GM18861 (cell line): ENCODE measurements around the gene MARK3.
"Not testable (repeated sequence)": the region's sequence is repeated elsewhere in the genome, so short reads cannot be mapped to it uniquely, and the experiment has no call there.

Source experiments
- ATAC-seq: cut with Tn5 transposase; IDR thresholded peaks from one replicate; pipeline ENCODE4 v1.9.1; 2021; ENCODE audit not compliant: unreplicated experiment

The MARK3 gene

DNA sequence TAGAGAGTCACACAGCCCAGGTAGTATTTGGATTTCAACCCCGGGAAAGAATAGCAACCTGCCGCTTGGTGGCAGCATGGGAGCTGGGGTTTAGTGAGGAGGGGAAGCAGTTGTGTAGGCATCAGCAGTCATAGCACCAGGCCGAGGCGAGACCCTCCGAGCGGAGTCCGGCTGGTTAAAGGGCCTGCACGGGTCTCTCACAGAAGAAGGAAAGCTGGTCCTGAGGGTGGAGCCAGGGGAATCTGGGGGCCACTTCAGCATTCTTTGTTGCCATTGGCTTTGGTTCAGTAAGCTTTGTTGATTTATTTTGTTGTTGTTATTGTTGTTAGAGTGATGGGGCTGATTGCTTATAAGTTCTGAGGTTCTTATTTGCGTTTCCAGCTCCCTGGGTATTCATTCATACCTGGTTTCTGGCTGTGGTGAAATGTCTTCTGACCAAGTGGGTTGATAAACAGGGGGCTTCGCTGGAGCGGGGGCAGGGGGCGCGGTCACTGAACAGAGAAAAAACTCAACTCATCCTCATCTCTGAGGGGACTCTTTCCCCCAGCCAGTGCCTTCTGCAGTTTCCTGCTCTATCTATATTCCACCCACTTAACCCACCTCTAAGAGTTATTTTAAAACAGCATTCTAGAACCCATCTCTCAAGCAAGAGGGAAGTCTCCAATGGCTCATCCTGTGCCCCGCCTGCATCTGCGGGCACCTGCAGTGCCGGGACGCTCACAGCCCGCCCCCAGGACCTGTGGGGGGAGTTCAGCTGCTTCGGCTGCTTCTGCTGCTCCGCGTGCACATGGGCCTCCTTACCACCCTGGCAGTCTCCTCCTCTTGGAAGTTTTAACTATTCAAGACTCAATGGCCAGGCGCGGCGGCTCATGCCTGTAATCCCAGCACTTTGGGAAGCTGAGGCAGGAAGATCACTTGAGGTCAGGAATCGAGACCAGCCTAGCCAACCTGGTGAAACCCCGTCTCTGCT lies 125.8 kb downstream of the MARK3 start:
- ATAC-seq: no peak

GRCh38 chr14:103512180-103512579 lies 127.0 kb downstream of the MARK3 start:
- ATAC-seq: not testable (repeated sequence)

DNA sequence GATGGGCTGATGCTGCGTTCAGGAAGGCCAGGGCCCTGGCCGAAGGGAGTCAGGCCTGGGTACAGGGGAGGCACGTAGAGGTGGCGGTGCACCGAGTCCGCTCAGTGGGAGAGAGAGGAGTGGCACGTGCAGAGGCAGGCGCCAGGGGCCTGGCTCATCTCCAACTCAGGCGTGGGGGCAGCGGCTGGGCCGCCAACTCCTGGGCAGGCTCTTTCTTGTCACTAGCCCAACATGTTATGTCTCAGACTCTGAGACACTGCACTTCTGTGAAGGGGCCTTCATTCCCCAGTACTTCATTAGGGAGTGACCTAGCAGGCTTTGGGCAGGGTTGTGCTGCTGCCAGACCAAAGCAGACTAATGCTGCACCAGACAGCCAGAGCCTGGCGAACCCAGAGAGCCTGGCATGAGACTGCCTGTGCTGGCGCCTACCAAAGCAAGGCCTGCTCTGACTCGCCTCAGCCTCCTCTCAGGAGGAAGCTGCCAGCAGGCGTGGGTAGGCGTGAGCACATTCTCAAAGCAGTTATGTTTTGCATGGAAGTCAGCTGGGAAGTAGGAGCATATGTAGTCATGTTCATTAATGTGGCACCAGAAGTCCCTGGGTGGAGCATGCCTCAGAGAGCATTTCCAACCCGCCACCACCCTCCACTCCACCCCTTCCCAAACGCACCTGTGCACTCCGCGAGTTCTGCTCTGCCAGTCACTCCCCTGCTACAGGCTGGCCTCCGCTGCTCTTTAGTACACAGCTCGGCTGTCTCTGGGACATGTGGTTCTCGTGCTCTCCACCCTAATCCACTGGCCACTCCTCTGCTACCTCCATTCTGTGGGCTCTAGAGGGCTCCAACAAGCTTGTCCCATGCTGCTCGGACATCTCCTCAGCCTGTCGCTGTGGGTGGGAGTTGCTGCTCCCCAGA lies 127.7 kb downstream of the MARK3 start:
- no peak for ATAC-seq

GRCh38 chr14:103514596-103515421 lies 129.6 kb downstream of the MARK3 start:
- no peak for ATAC-seq

DNA sequence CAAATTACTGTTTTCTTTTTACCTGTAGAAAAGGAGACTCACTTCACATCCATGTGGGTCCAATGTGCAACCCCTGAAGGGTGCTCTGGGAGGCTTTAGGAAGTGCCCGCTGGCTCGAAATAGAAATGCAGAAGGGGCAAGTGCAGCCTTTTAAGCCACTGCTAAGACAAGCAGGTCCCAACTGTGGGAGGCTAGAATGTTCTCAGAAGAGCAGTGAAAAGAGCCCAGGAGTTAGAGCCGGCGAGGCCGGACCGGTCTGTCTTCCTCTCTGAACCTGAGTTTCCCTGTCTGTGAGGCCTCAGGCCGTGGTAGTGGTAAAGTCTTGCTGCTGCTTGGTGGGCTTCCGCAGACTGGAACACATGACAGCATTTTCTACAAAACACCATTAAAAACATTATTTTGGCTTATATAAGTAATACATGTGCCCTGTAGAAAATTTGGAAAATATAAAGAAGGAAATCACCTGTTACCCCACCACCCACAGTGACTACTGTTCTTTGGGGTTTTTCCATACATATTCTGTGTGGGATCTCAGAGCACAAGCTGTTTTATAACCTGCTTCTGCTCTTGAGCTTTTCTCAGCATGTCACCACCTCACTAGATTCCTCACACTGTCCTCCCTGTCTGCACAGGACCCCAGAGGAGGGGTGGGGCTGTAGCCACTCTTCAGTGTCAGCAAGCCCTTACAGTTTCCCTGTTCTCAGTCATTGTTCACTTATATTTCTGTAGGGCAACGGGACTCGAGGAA lies 131.4 kb downstream of the MARK3 start:
- ATAC-seq: no peak

GRCh38 chr14:103517174-103517566 lies 132.0 kb downstream of the MARK3 start:
- no peak for ATAC-seq

- no peak for ATAC-seq
Observed at GRCh38 chr14:103517721-103518421, 132.7 kb downstream of the MARK3 start.

DNA sequence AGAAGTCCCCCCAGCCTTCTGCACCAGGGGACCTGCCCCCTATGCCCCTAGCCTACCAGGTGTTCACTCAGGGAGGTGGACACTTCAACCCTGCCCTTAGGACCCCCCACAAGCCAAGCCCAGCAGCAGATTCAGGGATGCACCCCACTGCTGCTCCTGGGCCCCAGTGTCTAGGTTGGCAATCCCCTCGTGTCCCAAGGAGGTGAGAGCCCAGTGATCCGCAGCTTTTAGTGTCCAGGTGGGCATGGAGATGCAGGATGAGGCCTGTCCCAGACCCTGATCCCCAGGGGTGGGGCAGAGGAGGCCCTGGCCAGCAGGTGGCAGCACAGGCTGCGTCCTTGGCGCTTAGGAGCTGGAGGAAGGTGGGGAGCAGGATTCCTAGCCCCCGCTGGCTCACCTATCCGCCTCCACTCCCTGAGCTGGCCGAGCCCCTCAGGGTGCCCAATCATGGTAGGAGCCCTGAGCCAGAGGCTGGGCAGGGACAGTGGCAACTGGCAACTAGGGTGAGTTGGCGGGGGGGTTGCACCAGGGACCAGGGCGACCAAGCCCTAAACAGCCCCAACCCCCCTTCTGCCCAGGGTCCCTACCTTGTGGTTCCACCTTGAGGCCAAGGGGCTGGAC lies 133.3 kb downstream of the MARK3 start:
- ATAC-seq: no peak

DNA sequence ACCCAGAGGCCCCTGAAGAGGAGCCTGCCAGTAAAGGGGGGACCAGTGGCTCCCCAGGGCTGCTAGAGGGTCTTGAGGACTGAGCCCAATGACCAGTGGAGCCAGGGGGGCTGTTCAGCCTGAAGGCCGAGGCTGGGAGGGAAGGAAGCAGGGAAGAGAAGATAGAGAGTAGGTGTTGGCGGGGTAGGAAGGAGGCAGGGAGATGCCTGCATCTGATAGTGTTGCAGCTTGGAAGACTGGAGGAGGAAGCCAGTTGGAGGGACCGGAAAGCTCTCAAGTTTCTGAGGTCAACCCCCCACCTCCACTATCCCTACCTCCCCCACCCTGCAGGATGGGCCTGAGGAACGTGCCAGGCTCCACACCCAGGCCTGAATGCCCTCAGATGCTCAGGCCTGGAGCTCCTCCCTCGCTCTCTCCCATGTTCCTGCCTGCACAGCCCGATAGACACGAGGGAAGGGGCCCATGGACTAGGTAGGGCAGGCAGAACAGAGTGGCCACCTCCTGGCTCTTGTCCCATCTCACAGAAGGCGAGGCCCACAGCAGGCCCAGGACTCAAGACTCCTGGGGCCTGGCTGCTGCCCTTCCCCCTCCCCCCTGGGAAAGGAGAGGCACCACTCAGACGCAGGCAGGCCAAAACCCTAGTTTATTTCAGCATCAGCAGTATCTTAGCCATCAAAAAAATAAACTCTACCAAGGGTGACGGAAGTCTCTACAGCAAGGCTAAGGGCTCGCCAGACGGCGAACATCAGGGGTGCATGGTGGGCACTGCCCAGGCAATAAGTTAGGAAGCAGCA lies 134.0 kb downstream of the MARK3 start:
- ATAC-seq: no peak

- no peak for ATAC-seq
Observed at GRCh38 chr14:103519837-103520212, 134.6 kb downstream of the MARK3 start.

- no peak for ATAC-seq
Observed at GRCh38 chr14:103520269-103520656, 135.0 kb downstream of the MARK3 start.

GRCh38 chr14:103520657-103521437 lies 135.6 kb downstream of the MARK3 start:
- ATAC-seq: no peak

DNA sequence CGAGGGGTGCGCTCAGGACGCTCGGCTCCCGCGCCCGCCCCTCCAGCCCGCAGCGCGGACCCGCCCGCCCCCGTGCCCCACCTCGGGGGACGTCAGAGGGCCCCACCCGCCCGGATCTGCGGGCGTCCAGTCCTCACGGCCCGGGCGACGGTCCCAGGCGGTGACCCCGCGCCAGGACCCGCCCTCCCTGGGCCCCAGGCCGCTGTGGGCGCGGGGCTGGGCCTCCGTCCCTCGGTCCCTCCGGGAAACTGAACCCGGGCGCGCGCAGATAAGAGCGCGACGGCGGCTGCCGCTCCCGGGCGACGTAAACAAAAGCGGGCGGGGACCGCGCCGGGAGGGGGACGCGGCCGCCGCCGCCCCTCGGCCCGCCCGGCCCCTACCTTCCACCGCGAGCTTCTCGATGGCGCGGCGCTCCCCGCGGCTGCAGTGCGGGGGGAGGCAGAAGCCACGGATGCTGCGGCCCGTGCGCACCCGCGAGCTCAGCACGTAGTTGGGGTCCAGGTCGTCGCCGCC lies 136.3 kb downstream of the MARK3 start:
- ATAC-seq: no peak

DNA sequence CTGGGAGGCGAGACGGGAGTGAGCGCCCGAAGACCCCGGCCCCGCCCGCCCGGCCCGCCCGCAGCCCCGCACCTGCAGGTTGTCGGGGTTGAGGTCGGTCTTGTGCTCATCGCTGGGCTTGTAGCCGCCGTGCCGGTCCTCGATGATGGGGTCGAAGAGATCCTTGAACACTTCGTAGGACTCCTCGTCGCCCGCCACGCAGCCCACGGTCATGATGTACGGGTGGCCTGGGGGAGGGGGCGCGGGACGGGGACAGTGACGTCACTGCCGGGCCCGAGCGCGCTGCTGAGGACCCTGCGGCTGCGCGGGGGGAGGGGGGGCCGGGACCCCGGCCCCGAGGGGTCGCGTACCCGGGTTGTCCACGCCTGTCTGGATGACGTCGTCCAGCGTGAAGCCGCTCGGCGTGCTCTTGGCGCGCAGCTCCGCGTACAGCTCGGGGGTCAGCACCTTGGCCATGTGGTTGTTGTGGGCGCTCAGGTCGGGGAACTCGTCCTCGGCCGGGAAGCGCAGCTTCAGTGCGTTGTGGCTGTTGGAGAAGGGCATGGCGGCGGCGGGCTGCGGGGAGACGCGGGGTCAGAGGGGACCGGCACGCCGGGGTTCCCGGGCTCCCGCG lies 136.8 kb downstream of the MARK3 start:
- ATAC-seq: no peak

DNA sequence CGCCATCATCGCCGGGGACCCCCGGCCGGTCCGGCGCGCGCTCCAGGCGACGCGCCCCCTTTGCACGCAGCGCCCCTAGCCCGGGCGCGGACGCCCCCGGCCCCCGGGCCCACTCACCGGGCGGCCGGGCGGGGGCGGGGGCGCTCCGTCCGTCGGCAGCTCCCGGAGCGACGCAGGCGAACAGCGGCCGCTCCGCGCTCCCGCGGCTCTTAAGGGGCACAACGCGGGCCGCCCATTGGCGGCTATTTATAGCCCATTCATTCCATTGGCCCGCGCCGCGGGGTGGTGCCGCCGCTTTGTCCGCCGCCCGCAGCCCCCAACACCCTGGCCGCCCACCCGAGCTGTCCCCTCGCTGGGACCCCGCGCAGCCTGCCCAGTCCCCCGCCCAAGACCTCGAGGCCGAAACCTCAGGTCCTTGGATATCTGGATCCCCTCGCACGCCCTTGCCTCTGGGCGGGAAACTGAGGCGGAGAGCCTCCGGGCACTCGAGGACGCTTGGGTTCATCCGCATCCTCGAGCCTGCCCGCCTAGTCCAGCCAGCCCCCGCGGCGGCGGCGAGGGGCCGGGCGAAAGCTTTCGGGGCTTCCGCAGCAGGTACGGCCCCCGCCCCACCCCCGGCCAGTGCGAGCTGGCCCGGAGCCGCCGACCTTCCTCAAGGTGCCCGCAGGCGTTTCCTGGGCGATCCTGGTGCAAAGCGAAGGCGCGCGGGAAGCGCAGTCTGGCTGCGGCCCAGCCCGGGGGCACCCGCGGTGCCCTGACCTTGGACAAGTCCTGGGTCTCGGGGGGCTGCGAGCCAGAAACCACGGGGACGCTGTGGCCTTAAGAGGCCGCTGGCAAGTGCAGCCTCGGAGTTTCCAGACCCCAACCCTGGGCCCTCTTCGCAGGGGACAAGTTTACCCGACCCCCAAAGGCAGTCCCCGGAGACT lies 137.7 kb downstream of the MARK3 start, which contains the start of gene CKB:
Gene CKB (minus strand): TSS at position 182 of the 926 bp plus-strand sequence. CDS start 337 bp downstream, outside the sequence.
- no peak for ATAC-seq

GRCh38 chr14:103523575-103523954 lies 138.3 kb downstream of the MARK3 start:
- no peak for ATAC-seq
